Stromal cell of bone marrow (primary cell): ENCODE measurements around the gene BCAS3.

Experiments
- DNase-seq: peaks from one replicate; pipeline ENCODE4 v3.0.0-alpha.2; 2012; ENCODE audit warnings: low read depth

The BCAS3 gene

DNA sequence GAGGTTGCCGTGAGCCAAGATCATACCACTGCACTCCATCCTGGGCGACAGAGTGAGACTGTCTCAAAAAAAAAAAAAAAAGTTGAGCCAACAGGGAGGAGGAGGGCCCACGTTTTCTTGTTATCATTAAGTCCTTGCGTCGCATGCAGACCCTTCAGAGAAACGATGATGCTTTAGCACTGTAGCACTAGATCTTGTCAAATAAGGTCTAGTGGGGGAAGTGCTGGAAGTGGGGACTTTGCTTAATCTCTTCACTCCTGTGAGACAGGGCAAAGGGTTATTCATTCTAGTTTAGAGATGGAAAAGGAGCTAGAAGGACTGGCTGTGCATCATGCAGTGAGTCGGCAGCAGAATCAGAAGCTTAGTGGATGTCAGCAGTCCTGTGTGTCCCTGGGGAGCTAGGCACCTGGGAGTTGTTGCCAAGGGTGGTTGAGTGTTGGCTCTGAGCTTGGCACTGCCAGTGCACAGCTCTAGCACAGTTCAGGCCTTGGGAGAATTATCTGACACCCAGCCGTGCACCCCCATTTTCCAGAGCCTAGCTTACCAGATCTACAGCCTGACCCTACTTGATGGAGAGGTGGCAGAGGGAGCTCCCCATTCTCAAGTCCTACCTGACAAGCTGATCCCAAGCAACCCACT is 688.5 kb downstream of the BCAS3 start:
- DNase-seq, result no peak

DNA sequence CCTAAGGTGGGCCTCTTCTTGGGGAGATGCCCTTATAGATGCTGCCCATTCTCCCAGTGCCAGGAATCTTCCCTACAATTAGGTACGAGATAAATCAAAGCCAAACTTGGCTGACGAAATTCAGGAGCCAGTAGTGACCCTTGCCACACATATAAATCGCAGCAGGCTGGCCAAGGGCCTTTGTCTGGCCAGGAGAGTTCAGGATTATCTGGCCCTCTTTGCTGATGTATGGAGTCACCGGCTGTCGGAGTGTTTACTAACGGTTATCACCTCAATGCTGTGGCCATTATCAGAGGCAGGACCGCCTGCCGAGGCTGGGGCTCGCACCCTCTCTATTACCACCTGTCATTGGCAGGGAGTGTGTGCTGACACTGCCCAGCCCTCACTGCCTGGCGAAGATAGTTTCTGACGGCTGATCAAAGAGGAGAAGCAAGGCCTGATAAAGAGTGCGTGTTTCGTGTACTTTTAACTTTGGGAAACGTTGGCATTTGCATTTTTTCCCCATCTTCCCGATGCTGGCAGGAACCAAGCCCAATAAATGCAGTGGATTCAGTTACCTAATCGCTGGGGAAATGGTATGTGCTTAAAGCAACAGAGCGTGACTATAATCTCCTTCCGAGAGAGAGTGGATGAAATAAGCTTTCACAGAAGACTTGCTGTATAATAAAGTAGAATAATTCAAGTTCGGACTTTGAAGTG is 689.2 kb downstream of the BCAS3 start:
- no peak for DNase-seq

DNA sequence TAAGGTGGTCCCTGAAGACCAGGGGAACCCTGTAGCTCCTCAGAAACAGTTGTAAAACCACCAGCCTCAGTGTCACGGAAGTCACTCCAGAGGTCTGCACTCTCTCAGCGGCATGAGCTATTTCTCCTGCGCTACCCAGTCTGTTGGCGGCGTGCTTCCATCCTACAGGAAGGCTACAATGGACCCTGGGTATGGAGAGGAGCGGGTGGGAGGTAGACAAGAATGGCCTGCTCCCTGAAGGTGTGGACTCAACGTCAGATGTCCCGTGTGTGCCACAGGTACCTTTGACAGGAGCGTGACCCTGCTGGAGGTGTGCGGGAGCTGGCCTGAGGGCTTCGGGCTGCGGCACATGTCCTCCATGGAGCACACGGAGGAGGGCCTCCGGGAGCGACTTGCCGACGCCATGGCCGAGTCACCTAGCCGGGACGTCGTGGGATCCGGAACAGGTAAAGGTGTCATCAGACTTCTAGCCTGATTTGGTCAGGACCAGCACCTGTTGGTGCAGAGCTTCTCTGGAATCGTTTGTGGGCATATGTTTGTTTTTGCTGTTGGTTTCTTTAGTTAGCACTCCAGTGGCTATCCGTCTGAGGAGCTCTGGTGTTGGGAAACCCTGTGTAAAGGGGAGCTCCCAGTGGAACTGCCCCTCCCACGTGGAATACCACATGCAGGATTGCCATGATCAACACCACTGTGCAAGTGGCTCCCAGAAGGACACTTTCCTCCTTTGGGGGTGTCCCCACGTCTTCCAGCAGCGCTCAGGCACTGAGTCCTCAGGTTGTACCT is 690.6 kb downstream of the BCAS3 start:
- DNase-seq, result no peak

DNA sequence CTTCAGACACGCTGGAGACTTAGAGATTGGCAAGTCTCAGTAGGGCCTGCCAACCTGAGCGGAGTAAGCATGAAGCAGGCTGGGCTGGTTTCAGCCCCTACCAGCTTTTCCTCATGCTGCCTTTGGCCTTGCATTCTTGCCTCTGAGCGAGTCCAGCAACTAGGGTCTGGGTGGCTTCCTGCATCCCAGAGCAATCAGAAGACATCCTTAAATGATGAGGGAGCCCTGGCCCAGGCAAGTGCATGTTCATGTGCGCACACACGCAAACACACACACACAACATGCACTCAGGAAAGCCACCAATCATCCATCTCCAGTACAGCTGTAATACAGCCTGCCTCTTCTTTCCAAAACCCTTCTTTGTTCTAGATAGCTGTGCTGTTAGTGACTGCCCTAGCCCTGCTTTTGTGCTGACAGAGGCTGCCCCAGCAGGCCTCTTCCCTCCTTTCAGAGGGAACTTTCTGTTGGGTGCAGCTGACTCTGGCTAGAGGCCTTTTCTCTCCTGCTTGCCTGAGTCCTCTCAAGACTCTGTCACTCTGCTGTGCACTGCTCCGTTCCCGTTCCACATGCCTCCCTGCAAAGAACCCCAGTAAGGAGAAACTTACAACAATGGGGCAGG is 691.3 kb downstream of the BCAS3 start:
- no peak for DNase-seq

DNA sequence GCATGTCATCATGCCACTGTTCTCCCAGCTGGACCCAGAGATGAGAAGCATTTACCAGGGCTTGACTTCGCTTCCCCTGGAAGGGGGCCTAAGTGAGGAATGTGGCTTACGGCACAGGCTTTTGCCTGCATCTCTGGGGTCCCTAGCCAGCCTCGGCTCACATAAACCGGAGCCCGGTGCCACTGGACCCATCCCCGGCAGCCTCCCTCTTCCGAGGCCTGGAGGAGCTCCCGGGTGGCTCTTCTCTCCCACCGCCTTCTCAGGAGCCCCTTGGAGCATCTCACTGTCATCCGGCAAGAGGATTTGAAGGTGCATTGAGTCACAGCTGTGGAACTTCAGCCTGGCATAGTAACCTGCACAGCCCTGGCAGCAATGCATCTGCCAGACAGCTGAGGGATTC is 692.1 kb downstream of the BCAS3 start:
- no peak for DNase-seq

DNA sequence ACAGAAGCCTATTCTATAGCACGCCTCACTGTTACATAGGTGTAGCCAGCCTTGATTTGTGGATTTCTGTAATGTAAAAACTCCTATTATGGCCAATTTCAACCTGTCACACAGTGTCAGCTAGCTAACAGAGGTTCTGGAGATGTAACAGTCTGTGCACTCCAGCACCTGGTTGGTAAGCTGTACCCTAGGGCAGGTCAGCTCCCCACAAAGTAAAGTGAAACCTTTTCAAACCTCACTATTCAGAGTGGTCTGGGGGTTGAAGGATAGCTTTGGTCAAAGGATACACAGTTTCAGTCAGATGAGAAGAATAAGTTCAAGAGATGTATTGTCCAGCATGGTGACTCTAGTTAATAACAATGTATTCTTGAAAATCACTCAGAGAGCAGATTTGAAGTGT is 693.5 kb downstream of the BCAS3 start:
- DNase-seq, result no peak

DNA sequence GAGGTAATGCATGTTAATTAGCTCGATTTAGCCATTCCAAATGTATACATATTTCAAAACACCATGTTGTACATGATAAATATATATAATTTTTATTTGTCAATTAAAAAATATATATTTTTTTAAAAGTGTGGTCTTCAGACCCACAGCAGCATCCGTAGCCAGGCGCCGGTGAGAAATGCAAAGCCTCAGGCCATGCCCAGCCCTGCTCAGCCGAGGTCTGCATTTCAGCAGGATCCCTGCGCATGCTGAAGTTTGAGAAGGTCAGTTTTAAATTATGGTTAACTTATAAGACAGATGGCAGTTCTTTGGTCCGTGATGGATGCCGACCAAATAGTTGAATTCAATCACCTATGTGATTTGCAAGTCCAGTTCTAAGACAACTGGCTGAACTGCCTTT is 694.0 kb downstream of the BCAS3 start:
- DNase-seq, result no peak

DNA sequence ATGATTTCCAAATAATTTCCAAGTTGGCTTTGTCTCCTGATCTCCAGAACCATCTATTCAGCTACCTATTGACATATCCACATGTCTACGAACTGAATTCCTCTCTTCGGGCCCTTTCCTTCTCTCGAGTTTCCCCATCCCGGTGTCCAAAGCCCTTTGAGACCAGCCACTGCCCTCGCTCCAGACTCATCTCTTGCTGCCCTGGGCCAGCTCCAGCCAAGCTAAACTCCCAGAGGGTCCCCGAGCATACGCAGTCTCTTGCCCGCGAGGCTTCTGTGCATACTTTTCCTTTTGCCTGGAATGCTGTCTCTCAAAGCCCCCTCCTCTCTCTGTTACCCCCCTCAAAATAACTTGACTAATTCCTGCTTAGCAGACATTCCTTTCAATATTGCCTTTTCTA is 694.8 kb downstream of the BCAS3 start:
- DNase-seq, result no peak

DNA sequence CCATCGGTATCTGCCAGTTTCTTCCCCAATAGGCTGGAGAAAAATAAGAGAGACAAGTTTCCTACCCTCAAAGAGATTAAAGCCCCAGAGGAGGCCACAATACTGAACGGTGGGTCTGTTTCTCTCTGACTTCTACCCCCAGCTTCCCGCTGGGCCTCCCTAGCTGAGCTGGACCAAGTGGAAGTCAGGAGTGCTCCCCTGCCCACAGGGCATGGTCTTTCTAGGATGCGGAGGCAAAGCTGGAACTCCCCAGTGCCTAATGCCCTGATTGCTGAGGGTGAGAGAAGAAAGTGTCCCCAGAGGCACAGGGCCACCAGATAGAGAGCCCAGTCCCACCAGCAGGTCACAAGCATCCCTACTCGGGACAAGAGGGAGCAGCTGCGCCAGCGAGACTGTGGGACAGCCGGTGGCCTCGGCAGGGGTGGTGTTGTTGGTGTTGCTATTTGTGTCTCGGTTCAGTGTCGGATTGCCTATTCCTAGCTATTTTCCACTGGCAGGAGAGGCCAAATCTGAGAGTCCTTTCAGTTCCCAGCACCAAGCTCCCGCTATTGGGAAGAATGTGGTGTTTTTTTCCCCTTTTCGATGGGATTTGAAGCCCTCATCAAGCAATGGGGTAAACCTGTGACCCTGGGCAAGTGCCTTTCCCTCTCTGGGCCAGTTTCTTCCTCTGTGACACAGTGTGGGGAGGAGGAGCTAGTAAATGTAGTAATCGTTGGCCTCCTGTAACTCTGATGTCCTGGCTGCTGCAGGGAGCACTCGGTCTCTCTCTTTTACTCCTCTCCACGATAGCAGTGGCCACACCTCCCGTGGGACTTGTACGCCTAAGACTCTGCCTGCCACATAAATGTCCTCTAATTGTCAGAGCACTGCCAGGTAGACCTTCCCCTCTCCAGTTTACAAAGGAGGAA is 699.5 kb downstream of the BCAS3 start:
- DNase-seq, result no peak

DNA sequence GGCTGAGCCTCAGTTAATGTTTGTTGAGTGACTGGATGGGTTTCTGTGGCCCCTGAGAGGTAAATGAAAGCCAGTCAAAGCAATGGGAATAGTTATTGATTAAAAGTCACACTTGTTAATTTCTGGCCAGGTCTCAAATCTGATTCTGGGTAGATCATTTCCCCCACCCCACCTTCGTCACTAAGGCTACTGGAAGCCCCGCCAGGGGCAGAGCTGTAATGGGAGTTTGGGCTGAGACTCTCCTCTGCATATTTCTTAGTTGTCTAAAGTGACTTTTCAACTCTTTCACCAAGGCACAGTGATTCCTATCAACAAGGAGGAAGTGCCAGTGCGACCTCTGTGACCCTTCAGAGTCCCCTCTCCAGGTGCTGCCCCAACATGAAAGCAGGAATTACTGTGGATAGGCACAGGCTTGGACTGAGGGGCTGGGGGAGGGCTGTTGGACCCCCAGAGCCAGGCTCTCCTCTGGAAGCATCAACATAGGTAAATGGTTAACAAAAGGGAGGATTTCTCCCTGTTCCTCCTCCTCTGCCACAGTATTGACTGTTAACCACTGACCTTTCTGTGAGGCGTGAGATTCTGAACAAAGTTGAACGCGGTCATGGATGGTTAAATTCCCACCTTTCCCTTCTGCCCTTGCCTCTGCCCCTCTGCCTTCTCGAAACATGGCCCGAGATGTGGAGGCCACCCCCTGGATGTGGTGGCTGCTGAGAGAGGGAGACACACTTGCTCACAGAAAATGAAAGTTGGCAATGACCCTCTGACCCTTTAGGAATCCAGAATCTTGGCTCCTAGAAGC is 701.2 kb downstream of the BCAS3 start:
- no peak for DNase-seq

DNA sequence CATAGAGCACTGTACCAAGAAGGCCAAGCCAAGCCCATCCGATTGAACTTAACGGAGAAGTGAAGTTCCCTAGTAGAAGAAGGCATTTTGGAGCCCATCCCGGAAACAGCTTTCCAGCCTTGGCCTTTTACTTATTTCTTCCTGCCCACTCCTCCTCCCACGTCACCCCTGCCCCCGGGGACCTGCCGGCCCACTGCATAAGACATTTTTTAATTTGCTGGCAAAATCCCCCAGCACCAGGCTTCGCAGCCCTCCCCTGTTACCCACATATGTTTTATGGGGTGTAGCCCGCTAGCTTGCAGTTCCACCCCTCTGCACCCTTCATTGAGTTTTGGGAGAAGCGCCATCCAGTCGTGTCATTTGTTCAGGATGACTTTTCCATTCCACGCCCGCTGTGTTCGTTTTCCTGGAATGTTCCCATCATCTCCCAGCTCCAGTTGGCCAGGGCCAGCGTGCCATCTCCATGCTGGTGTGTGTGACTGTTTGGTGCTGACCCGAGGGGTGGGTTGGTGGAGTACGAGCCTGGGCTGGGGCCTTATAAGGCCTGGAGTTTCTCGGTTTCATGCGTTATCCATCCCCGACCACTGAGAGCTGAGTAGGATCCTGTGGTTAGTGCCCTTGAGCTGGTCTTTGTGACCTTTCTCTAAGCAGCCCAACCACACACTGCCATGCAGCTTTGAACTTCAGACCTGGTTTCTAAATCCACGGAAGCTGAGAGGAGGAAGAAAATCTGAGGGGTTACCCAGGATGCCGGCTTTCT is 702.0 kb downstream of the BCAS3 start:
- DNase-seq, result no peak

DNA sequence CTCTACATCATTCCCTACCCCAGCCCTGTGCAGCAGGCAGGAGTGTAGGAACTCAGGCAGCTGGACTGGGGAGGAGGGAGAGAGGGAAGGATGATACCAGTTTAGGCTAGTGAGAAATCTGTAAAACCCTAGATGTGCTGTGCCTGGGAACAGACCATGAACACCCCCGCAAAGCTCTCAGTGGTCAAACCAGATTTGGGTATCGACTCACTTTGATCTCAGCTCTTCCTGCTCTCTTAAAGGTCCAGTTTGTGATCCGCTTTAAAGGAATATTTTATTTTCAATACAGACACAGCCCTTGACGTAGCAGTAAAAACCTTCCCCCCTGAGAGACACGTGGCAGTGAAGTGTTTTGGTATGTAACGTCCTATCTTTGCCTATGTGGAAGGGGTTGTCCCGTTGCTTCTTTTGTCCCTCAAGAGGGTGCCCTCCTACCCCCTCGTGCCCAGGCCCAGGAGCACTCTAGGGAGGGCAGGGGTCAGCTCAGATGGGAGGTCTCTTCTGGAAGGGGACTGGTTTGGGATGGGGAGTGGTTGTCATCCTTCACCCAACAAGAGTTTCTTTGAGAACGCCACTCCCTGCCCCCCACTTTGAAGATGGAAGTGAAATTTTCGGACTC is 702.7 kb downstream of the BCAS3 start:
- no peak for DNase-seq

DNA sequence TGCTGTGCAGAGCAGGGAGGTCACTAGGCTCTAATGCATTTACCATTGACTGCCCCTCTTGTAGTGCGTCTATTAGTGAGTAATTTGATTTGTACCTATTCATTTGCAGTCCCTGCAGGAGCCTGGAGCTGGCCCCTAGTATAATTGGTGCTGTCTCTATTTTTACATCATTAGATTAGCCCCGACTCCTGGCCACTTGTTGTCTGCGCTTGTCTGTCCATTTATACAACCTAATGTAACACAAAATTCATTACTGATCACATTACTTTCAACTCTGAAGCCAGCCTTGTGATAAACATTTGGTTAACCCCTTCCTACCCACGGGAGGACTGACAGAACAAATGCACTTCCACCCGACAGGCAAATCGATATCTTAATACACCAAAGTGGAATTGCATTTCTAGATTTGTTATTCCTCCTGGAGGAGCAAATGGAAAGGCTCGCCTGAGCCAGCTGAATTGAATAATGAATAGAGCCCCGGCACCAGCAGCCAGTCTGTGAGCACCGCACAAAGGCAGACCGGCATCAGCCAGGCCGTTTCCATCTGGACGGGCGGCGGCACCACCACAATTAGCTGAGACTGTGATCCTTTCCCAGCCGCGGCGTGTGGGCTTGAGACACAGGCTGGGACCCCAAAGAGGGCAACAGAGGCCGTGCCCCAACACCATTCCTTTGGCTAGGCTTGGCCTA is 703.3 kb downstream of the BCAS3 start:
- no peak for DNase-seq

DNA sequence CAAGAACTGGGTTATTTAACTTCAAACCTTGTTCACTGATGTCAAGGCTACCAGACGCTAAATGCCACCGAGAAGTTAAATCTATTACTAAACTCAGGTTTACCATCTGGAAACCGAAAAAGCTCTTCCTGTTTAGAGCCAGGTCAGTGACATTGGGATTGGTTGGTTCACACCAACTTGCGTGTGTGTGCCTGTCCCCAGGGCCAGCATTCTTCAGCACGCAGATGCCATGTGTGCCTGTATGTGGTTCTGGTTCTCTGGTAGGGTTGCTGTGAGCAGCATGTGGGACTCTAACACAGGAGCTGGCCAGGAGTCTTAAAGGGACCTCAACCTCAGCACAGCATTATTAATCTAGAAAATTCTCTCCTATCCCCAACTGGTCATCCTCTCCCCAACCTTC is 703.9 kb downstream of the BCAS3 start:
- DNase-seq, result no peak

DNA sequence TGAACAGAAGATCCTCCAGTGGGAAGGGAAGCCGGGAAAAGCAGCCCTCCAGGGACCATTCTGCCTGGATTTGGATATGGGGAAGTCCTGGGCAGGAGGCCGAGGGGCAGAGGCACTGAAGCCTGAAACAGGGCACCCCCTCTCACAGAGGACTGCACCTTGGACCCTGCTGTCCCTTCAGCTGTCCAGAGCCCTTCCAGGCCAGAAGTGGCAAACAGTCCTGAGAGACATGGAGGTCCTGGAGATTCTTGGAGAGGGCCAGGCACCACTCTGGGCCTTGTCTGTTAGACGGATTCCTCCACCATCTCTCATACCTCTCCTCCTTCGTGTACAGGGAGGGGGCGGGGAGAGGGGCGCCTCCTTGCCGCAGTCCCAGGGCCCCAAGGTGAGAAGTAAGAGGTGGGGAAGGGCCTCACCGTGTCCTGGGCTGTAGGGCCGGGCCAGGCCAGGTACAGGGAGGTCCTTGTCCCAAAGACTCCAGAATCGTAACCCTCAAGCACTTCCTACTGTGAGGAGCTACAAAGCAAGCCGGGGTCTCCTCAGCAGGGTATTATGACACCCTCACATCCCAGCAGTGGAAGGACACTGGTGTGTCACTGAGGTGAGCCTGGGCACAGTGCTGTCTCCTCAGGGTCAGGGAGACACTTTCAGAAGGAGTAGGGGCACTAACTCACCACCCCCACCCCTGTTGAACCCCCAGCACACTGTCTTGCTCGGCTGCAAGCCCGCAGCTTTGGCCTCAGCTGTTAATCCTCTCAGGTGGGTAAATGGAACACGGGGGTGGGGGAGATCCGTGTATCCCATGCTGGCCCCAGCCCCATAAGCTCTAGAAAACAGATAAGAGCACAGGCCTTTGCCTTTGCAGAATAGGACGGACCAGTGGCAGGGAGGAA is 705.4 kb downstream of the BCAS3 start:
- DNase-seq, result no peak

DNA sequence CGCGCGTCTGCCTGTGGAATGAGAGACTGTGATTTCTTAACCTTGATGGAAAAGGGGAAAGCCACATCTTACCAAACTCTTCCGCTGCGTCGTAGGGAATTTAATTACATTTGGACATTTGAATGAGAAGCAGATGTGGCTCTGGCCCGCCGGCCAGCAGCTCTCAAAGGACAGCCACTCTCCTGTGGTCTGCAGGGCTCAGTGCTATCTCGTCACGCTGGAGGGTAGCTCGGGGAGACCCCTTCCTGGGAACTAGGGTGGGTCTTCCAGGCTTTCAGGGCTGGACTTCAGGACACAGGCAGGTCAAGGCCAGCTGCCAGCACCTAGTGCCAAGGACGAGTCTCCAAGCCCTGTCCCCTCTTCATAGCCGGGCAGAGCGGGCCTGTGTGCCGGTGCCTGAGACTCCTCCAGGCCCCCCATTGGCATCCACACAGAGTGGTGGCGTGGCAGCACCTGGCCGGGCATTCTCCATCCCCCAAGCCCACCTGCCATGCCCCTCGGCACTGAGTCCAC is 706.1 kb downstream of the BCAS3 start:
- no peak for DNase-seq

DNA sequence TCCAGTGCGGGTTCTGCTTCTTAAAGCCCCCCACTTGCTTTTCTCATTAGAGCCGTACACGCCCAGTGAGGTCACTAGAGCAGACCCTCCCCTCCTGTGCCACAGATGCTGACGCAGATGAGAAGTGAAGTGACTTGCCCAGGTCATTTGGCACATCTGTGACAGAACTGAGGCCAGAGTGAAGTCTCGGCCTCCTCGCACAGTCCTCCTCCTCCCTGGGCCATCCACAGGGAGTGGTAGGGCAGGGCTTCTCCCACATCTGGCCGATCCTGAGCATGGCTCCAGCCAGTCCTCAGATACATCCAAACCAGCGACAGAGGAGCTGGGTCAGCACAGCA is 706.7 kb downstream of the BCAS3 start:
- no peak for DNase-seq
